Duodenal mucosa (tissue), 2 donors: ENCODE results near the gene RAB24.

Experiments used
- H3K27ac ChIP-seq: one replicate; pipeline ENCODE4 v1.7.0; 2013; ENCODE audit warnings: low read depth, low read length
- H3K27me3 ChIP-seq, 2 donors: one replicate each; pipeline ENCODE4 v1.7.0; 2013; ENCODE audit warnings: low read length in 2 of 2, control low read depth in 1 of 2; ENCODE audit not compliant: insufficient read depth in 2 of 2, control insufficient read depth in 1 of 2
- H3K36me3 ChIP-seq, 2 donors: one replicate each; pipeline ENCODE4 v1.7.0; 2013; ENCODE audit warnings: low read length in 2 of 2, control low read depth in 1 of 2; ENCODE audit not compliant: insufficient read depth in 2 of 2, control insufficient read depth in 1 of 2
- H3K4me1 ChIP-seq, 2 donors: one replicate each; pipeline ENCODE4 v1.7.0; 2013; ENCODE audit warnings: low read length in 2 of 2, control low read depth in 1 of 2; ENCODE audit not compliant: insufficient read depth in 2 of 2, control insufficient read depth in 1 of 2
- H3K4me3 ChIP-seq, 2 donors: one replicate each; pipeline ENCODE4 v1.7.0; 2013; ENCODE audit warnings: low read length in 2 of 2, low read depth in 1 of 2
- H3K9ac ChIP-seq, 2 donors: one replicate each; pipeline ENCODE4 v1.7.0; 2013; ENCODE audit warnings: low read length in 2 of 2, low read depth in 1 of 2
- H3K9me3 ChIP-seq, 2 donors: one replicate each; pipeline ENCODE4 v1.7.0; 2013; ENCODE audit warnings: low read length in 2 of 2, control low read depth in 1 of 2; ENCODE audit not compliant: control insufficient read depth in 1 of 2

RAB24 gene

GRCh38 chr5:177303925-177304391, 439 bp upstream of the RAB24 start:
- peaks cover 12 to 30% of the 10 kb centered on the region in 2 donors for H3K36me3 ChIP-seq
- H3K4me1 ChIP-seq: peaks cover 50 to 64% of the 10 kb centered on the region in 2 donors

GRCh38 chr5:177302354-177303110, 987 bp downstream of the RAB24 start:
- Histone ChIP-seq H3K27ac (peak overlapping the region; percentile 15), H3K4me1 (peaks cover 56 to 60% of the 10 kb centered on the region in 2 donors), H3K9ac (peak overlapping the region; percentile 94), H3K4me3 (peak overlapping the region; percentile 86 to 93), H3K27me3 (no peaks in the 10 kb centered on the region), H3K9me3 (no peaks in the 10 kb centered on the region), H3K36me3 (peaks cover 12 to 28% of the 10 kb centered on the region in 2 donors)

More at GRCh38 chr5:177303925-177304391, 439 bp upstream of the RAB24 start:
- peak overlapping the region; percentile 67 to 94 for H3K9ac ChIP-seq
- H3K4me3 ChIP-seq: peak overlapping the region; percentile 85 to 93
- H3K9me3 ChIP-seq: no peaks in the 10 kb centered on the region
- H3K27ac ChIP-seq: peak overlapping the region; percentile 78
- H3K27me3 ChIP-seq: no peaks in the 10 kb centered on the region

GRCh38 chr5:177301503-177302165, 1.9 kb downstream of the RAB24 start:
- H3K27ac ChIP-seq: peak overlapping the region; percentile 15
- H3K9ac ChIP-seq: peak overlapping the region; percentile 40 to 94
- peaks cover 60 to 61% of the 10 kb centered on the region in 2 donors for H3K4me1 ChIP-seq
- peaks cover 7 to 19% of the 10 kb centered on the region in 2 donors for H3K36me3 ChIP-seq
- no peaks in the 10 kb centered on the region for H3K27me3 ChIP-seq
- H3K9me3 ChIP-seq: no peaks in the 10 kb centered on the region
- H3K4me3 ChIP-seq: peak overlapping the region; percentile 86 to 93

GRCh38 chr5:177300951-177301350, 2.6 kb downstream of the RAB24 start:
- Histone ChIP-seq H3K9me3 (no peaks in the 10 kb centered on the region), H3K27me3 (no peaks in the 10 kb centered on the region), H3K27ac (peak overlapping the region; percentile 6), H3K9ac (peak overlapping the region in 1 of 2 donors; percentile 28), H3K4me1 (peaks cover 56 to 66% of the 10 kb centered on the region in 2 donors), H3K4me3 (no peak overlapping the region), H3K36me3 (peaks cover 3 to 16% of the 10 kb centered on the region in 2 donors)

GRCh38 chr5:177300236-177300880, 3.2 kb downstream of the RAB24 start:
- Histone ChIP-seq H3K9ac (peak overlapping the region in 1 of 2 donors; percentile 5), H3K4me1 (peaks cover 55 to 66% of the 10 kb centered on the region in 2 donors), H3K27ac (peak overlapping the region; percentile 58), H3K4me3 (peak overlapping the region in 1 of 2 donors; percentile 34), H3K36me3 (peaks cover 5 to 12% of the 10 kb centered on the region in 2 donors), H3K9me3 (no peaks in the 10 kb centered on the region), H3K27me3 (no peaks in the 10 kb centered on the region)

- Histone ChIP-seq H3K27me3 (no peaks in the 10 kb centered on the region), H3K9ac (no peak overlapping the region), H3K36me3 (peaks cover 12 to 13% of the 10 kb centered on the region in 2 donors), H3K27ac (peak overlapping the region; percentile 45), H3K9me3 (no peaks in the 10 kb centered on the region), H3K4me3 (no peak overlapping the region), H3K4me1 (peaks cover 53 to 60% of the 10 kb centered on the region in 2 donors)
These were observed 3.8 kb downstream of the RAB24 start for GRCh38 chr5:177299697-177300096.

GRCh38 chr5:177297922-177298321, 5.6 kb downstream of the RAB24 start:
- H3K36me3 ChIP-seq: peaks cover 29 to 30% of the 10 kb centered on the region in 2 donors

GRCh38 chr5:177296581-177296980, 6.9 kb downstream of the RAB24 start:
- peaks cover 35 to 46% of the 10 kb centered on the region in 2 donors for H3K4me1 ChIP-seq
- H3K9me3 ChIP-seq: no peaks in the 10 kb centered on the region
- no peak overlapping the region for H3K4me3 ChIP-seq
- peaks cover 42 to 43% of the 10 kb centered on the region in 2 donors for H3K36me3 ChIP-seq
- no peaks in the 10 kb centered on the region for H3K27me3 ChIP-seq
- no peak overlapping the region for H3K9ac ChIP-seq
- H3K27ac ChIP-seq: no peak overlapping the region

More at GRCh38 chr5:177297922-177298321, 5.6 kb downstream of the RAB24 start:
- peaks cover 46 to 59% of the 10 kb centered on the region in 2 donors for H3K4me1 ChIP-seq
- H3K9me3 ChIP-seq: no peaks in the 10 kb centered on the region
- H3K9ac ChIP-seq: no peak overlapping the region
- H3K27me3 ChIP-seq: no peaks in the 10 kb centered on the region
- no peak overlapping the region for H3K4me3 ChIP-seq
- H3K27ac ChIP-seq: no peak overlapping the region

- Histone ChIP-seq H3K27ac (no peak overlapping the region), H3K4me1 (peaks cover 29 to 40% of the 10 kb centered on the region in 2 donors), H3K9me3 (no peaks in the 10 kb centered on the region), H3K36me3 (peaks cover 43 to 48% of the 10 kb centered on the region in 2 donors), H3K27me3 (no peaks in the 10 kb centered on the region), H3K4me3 (no peak overlapping the region), H3K9ac (no peak overlapping the region)
These were observed 7.6 kb downstream of the RAB24 start for GRCh38 chr5:177295924-177296323.
